CD4-positive, alpha-beta T cell treated with Interleukin-12 subunit alpha and Interleukin-12 subunit beta, for 1 hour (primary cell): Measurements from ENCODE around the gene PEX6.
A peak's percentile ranks its signal among the peaks of the same experiment; 100 is the strongest.
"Not testable (repeated sequence)": the region's sequence is repeated elsewhere in the genome, so short reads cannot be mapped to it uniquely, and the experiment has no call there.

Experiments
- DNase-seq: peaks from one replicate; pipeline ENCODE4 v3.0.0-alpha.2; 2020

Gene PEX6

GRCh38 chr6:42978839-42979522, at the start of gene PEX6:
TSS of gene PEX6 (minus strand) at chr6:42979181. CDS start at chr6:42979150, 31 bp downstream.
- peak; percentile 94 for DNase-seq

- no peak for DNase-seq
Observed at GRCh38 chr6:43026365-43026764, 47.4 kb upstream of the PEX6 start.

DNA sequence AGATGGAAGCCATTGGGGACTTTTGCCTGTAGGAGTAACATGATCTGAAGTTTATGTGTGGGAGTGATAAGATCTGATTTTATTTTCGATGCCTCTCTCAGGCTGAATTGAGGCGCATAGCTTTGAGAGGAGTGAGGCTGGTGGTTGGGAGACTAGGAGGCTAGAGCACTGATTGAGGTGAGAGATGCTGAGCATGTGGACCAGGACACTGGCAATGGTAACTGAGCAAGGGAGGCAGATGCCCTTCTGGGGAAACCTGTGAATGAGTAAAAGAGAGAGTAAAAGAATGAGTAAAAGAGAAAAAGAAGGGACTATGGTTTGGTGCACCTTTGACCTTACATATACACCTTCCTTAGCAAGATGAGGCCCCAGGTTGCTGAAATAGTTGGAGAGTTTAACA, 45.5 kb upstream of the PEX6 start:
- DNase-seq: no peak

DNA sequence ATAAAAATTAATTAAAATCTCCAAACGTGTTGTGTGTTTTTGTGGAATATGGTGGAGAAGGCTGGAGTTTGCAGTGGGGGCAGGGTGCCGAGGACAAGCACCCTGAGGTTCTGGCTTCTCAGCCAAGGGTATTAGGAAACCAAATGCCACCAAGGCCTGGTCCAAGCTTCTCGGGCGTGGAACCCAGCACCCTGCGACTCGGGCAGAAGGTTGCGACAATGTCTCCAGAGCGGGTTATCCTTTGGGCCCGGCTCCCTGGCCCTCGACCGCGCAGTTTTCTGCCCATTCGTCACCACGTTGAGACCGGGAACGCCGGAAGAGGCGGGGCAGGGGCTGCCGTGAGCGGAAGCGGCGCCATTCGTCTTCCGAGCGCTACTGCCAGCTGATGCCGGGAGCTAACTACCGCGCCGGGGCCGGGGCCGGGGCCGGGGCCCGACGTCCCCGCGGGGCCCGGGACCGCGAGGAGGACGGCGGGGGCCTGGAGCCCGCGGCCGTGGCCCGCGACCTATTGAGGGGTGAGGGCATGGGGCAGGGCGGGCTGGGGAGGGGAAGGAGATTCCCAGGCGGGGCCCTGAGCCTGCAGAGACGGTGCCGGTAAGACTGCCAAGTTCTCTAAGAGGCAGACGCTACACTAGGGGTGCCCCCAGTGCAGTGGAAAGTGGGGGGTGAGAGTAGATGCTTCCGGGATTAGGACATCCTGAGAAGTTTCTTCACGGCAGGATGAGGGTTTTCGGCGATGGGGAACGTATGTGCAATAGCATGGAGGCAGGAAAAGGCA, 42.5 kb upstream of the PEX6 start, which contains the start of gene RRP36:
TSS of gene RRP36 (plus strand) at position 354 of the 778 bp plus-strand sequence. CDS start at position 386, 32 bp downstream.
- peak; percentile 71 for DNase-seq

- no peak for DNase-seq
Observed at GRCh38 chr6:43020847-43021246, 41.9 kb upstream of the PEX6 start.

DNA sequence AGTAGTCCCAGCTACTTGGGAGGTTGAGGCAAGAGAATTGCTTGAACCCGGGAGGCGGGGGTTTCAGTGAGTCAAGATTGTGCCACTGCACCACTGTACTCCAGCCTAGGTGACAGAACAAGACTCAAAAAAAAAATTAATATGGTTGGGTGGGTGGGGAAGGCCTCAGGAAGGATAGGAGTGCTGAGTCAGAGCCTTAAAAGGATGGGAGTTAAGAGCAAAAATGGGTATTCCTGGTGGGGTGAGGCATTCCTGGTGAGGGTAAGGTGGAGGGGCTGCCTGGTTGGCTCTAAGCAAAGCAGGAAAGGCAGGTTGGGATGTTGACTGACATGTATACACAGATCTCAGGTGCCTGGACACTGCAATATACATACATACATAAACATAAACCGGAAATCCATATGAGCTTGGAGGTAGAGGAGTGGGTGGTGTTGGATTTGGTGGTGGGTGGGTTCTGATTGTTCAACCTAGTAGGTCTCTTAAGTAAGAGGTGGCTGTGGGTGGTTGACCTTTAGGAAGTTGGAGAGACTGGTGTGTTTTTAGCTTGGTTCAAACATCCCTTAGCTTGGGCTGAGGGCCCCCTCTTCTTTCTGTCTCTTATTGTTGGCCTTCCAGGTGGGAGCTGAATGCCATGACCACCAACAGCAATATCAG, 41.2 kb upstream of the PEX6 start:
- no peak for DNase-seq

DNA sequence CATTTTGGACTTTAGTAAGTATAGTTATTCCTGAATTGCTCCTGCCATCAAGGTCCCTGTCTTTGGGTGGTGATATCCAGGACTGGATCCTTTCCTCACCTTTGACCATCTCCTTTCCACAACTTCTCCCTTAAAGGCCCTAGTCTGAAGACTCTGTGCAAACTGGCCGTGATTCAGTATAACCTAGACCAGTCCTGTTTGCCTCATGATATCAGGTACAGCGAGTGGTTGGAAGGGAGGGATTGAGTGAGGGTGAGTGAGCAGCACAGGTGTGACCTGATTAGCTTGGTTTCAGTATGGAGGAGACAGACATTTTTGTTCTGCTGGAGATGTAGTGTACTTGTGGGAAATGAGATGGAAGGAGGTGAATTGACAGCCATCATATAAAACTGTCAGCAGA, 40.2 kb upstream of the PEX6 start:
- DNase-seq: no peak

GRCh38 chr6:43016943-43017334, 38.0 kb upstream of the PEX6 start:
- DNase-seq: no peak

- no peak for DNase-seq
Observed at GRCh38 chr6:43016176-43016942, 37.4 kb upstream of the PEX6 start.

- DNase-seq: no peak
Observed at GRCh38 chr6:43014434-43014909, 35.5 kb upstream of the PEX6 start.

GRCh38 chr6:43013843-43014433, 35.0 kb upstream of the PEX6 start, which contains the start of the genes KLHDC3 and MEA1:
TSS of gene KLHDC3 (plus strand) at chr6:43014249. CDS start at chr6:43017193, 2,944 bp downstream.
TSS of gene MEA1 (minus strand) at chr6:43013946. CDS start at chr6:43013813, 133 bp downstream.
- DNase-seq: peak; percentile 100

DNA sequence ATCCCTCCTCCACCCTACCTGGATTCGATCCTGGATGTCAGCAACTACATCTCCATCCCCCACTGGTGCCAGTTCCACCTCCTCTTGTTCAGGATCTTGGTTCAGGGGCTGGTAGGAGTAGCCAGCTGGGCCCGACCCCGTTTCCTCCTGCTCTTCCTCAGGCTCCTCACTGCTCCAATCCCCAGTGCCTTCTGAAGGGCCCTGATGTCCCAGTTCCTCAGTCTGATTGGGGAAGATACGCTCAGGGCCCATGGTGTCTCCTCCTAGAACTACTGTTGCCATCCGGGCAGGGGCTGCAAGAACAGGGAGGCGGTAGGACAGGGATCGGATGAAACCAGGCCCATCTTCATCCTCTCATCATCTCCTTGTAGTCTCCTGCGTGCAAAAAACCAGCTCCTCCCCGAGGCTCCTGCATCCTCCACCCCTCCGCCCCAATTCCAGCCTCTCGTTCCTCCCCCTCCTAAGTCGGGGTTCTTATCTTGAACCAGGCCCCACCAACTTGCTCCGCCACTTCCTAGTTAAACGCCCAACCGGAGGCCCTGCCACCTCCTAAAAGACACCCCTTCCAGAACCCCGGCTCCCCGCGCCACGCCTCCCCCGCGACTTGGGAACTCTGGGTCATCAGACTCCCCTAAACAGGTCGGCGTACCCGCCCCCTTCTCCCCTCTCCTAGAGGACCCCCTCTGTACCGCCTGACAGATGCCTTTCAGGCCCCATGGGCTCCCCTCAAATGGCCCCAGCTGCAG, 34.3 kb upstream of the PEX6 start:
- DNase-seq: no peak

DNA sequence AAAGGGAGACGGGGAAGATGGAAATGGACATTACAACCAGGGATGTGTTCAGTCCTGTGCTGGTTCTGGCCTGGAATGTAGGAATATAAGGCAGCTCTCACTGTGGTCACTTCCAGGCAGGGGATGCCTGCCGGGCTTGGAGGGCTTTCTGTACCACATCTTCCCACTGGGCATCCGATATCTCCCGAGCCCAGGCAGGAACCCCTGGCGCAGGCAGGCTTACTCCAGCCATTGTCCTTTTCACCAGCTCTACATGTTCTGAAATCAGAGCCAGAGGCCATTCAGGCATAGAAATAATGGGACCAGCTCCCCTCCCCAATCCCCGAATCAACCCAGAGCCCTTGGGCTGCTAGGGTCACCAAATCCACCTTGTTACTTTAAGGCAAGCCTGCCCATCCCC, 33.4 kb upstream of the PEX6 start:
- DNase-seq: no peak

- DNase-seq: no peak
Observed at GRCh38 chr6:43011207-43011606, 32.2 kb upstream of the PEX6 start.

DNA sequence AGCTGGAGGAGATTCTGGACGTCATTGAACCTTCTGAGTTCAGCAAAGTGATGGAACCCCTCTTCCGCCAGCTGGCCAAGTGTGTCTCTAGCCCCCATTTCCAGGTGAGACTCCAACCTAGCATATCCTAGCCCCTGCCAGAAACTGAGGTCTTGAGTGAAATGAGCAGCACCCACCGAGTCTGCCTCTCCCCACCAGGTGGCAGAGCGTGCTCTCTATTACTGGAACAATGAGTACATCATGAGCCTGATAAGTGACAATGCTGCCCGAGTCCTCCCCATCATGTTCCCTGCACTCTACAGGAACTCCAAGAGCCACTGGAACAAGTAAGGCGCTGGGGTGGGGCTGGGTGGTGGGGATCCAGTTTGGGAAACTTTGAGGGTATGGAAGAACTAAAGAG, 30.1 kb upstream of the PEX6 start:
- peak; percentile 40 for DNase-seq

GRCh38 chr6:43007126-43007525, 28.1 kb upstream of the PEX6 start:
- no peak for DNase-seq

DNA sequence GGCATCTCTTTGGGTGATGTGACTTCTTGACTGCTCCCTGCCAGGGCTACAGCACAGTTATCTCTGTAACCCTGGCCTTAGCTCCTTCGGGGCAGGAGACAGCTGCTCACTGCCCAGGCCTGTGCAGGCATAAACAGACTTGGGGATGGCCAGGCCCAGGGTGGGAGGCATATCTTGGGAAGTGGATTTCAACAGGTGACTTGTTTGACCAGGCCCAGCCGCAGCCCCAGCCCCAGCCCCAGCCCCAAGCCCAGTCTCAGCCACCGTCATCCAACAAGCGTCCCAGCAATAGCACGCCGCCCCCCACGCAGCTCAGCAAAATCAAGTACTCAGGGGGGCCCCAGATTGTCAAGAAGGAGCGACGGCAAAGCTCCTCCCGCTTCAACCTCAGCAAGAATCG, 27.3 kb upstream of the PEX6 start:
- DNase-seq: no peak

DNA sequence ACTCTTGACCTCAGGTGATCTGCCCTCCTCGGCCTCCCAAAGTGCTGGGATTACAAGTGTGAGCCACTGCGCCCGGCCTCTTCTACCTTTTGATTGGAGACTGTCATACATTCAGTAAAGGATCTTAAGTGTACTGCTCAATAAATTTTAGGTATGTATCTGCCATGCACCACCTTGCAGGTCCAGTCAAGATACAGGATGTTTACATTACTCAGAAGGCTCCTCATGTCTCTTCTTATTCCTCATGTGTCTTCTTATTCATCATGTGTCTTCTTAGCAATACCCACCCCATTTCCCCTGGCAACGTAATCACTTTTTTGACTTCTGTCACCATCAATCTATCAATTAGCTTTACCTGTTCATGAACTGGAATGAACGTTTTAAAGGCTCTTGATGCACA, 26.9 kb upstream of the PEX6 start:
- DNase-seq: no peak

GRCh38 chr6:43001843-43002242, 22.9 kb upstream of the PEX6 start:
- DNase-seq: no peak

DNA sequence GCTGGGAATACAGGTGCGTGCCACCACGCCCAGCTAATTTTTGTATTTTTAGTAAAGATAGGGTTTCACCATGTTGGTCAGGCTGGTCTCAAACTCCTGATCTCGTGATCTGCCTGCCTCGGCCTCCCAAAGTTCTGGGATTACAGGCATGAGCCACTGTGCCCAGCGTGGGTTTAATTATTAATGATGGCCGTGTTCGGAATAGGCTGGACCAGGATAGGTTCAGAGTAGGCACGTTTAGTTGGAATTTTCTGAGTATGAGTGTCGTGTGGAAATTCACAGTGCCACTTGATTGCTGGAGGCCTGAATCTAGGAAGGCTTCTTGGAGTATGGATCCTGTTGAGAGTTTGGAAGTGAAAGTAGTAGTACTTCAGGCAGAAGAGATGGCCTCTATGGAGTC, 19.2 kb upstream of the PEX6 start:
- DNase-seq: not testable (repeated sequence)

- no peak for DNase-seq
Observed at GRCh38 chr6:42996513-42996912, 17.5 kb upstream of the PEX6 start.

DNA sequence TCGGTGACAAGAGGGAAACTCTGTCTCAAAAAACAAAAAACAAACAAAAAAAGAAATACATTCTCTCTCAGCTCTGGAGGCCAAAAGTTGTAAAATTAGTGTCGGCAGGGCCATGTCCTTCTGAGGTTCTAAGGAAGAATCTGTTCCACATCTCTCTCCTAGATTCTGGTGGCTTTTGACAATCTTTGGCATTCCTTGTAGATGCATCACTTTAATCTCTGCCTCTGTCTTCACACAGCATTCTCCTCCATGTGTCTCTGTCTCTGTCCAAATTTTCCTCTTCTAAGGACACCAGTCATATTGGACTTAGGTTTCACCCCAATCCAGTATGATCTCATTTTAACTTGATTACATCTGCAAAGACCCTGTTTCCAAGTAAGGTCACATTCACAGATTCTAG, 14.5 kb upstream of the PEX6 start:
- DNase-seq: no peak
